Measurements from ENCODE around the gene YKT6. TPM values are rescaled to one million over a fixed set of nuclear protein-coding genes. Genes with fewer than 3 reads are reported as not detected.
A peak's percentile ranks its signal among the peaks of the same experiment; 100 is the strongest.

YKT6 gene
- total and polyA plus RNA-seq, 2 experiments from 2014 or later = 33.5 to 114 TPM

DNA sequence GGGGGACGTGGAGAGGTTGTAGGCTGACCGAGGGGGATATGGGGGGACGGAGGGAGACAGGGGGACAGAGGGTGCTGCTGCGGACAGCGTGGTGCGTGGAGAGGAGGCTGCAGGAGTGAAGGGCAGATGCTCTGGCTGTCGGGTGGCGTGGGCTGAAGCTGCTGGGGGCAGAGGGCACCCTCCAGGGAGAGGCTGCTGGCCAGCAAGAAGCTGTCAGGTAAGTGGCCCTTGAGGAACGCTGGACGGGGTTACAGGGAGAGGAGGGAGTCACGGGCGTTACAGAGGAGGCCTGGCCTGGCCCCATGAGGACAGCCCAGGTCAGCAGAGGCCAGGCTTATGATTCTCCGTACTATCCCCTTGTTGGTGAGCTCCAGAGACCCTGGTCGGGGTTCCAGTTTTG, 27.1 kb downstream of the YKT6 start (continued):
- TF ChIP-seq, protein P1, sequence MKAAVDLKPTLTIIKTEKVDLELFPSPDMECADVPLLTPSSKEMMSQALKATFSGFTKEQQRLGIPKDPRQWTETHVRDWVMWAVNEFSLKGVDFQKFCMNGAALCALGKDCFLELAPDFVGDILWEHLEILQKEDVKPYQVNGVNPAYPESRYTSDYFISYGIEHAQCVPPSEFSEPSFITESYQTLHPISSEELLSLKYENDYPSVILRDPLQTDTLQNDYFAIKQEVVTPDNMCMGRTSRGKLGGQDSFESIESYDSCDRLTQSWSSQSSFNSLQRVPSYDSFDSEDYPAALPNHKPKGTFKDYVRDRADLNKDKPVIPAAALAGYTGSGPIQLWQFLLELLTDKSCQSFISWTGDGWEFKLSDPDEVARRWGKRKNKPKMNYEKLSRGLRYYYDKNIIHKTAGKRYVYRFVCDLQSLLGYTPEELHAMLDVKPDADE (IDR thresholded peaks at IDR 0.05) = no peak

DNA sequence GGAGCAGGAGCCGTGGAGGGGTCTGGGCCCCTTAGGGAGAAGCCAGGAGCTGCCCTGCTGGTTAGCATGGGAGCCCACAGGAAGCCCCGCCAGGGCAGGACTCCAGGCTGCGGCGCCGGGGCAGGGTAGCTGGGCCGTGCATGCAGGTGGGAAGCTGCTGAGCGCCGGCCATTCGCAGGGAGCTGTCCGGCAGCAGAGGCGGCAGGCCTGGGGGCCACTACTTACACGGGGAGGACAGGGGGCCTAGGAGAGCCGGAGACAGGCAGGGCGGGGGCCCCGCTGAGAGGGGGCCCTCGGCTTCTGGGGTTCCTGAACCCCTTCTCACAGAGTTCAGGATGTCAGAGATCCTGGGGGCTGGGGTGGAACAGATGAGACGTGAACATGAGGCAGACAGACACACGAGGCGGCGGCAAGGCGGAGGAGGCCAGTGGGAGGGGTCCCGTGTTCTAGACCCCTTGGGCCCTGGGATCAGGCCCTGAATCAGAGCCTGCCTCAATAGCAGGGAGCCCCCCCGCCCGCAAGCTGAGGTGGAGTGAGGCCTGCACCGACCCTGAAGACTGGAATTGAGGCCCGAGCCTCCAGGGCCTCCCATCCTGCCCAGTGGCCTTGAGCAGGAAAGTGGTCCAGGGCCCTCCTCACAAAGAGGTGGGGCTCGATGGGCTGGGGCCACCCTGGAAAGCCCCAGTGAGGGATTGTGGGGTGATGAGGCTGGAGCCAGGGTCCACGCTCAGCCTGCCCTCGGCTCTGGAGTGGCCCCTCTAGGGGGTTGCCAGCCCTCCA, 28.0 kb downstream of the YKT6 start:
- no peaks in the 10 kb centered on the region for H3K36me3 ChIP-seq (ENCODE audit: insufficient read depth)
- no peaks in the 10 kb centered on the region for H3F3A ChIP-seq (replicated peaks; ENCODE audit: low read depth)
- Mint-ChIP-seq H3K27me3 (ENCODE audit: insufficient read depth, low read depth, poor library complexity) (peaks cover 8% of the 10 kb centered on the region), H3K36me3 (ENCODE audit: low read depth) (no peaks in the 10 kb centered on the region), H3K4me1 (peaks cover 9% of the 10 kb centered on the region), H3K27ac (no peak overlapping the region), H3K4me3 (no peak overlapping the region), H3K9me3 (no peaks in the 10 kb centered on the region)
- no peak overlapping the region for H3K27ac ChIP-seq (ENCODE audit: low read depth)
- no peak overlapping the region for H3K4me2 ChIP-seq
- no peaks in the 10 kb centered on the region for H4K20me1 ChIP-seq (replicated peaks; ENCODE audit: insufficient read depth)
- ATAC-seq (peak; percentile 18), DNase-seq (ENCODE audit: low spot score) (no peak)
- H3K4me3 ChIP-seq = no peak overlapping the region
- H3K27me3 ChIP-seq (ENCODE audit: insufficient read depth) = no peaks in the 10 kb centered on the region
- no peaks in the 10 kb centered on the region for H3K9me2 ChIP-seq (ENCODE audit: insufficient read depth)
- no peaks in the 10 kb centered on the region for H3K4me1 ChIP-seq (ENCODE audit: insufficient read depth)
- no peaks in the 10 kb centered on the region for H3K79me2 ChIP-seq (replicated peaks; ENCODE audit: insufficient read depth)
- no peak overlapping the region for H2AFZ ChIP-seq
- no peak for TF ChIP-seq EZH2 (IDR thresholded peaks at IDR 0.05; ENCODE audit: low read depth, unreplicated experiment)
- TF ChIP-seq, protein P1 (IDR thresholded peaks at IDR 0.05) = no peak
- TF ChIP-seq CREB1 (CRISPR knock-in tag; IDR thresholded peaks at IDR 0.05; ENCODE audit: low read depth) = no peak
- TF ChIP-seq NANOG (IDR thresholded peaks at IDR 0.05; ENCODE audit: borderline replicate concordance) = no peak
- TF ChIP-seq JUNB (IDR thresholded peaks at IDR 0.05; ENCODE audit: unreplicated experiment) = no peak
- TF ChIP-seq POLR2AphosphoS5 (IDR thresholded peaks at IDR 0.05; ENCODE audit: low read depth) = no peak
- no peak for TF ChIP-seq STAT1 (IDR thresholded peaks at IDR 0.05; ENCODE audit: unreplicated experiment)
- no peak for TF ChIP-seq EZH2phosphoT487 (IDR thresholded peaks at IDR 0.05; ENCODE audit: unreplicated experiment)
- TF ChIP-seq, protein P2, sequence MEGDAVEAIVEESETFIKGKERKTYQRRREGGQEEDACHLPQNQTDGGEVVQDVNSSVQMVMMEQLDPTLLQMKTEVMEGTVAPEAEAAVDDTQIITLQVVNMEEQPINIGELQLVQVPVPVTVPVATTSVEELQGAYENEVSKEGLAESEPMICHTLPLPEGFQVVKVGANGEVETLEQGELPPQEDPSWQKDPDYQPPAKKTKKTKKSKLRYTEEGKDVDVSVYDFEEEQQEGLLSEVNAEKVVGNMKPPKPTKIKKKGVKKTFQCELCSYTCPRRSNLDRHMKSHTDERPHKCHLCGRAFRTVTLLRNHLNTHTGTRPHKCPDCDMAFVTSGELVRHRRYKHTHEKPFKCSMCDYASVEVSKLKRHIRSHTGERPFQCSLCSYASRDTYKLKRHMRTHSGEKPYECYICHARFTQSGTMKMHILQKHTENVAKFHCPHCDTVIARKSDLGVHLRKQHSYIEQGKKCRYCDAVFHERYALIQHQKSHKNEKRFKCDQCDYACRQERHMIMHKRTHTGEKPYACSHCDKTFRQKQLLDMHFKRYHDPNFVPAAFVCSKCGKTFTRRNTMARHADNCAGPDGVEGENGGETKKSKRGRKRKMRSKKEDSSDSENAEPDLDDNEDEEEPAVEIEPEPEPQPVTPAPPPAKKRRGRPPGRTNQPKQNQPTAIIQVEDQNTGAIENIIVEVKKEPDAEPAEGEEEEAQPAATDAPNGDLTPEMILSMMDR (conservative IDR thresholded peaks at IDR 0.05; ENCODE audit: low read depth in 2 of 2) = no peak
- TF ChIP-seq, protein P3, sequence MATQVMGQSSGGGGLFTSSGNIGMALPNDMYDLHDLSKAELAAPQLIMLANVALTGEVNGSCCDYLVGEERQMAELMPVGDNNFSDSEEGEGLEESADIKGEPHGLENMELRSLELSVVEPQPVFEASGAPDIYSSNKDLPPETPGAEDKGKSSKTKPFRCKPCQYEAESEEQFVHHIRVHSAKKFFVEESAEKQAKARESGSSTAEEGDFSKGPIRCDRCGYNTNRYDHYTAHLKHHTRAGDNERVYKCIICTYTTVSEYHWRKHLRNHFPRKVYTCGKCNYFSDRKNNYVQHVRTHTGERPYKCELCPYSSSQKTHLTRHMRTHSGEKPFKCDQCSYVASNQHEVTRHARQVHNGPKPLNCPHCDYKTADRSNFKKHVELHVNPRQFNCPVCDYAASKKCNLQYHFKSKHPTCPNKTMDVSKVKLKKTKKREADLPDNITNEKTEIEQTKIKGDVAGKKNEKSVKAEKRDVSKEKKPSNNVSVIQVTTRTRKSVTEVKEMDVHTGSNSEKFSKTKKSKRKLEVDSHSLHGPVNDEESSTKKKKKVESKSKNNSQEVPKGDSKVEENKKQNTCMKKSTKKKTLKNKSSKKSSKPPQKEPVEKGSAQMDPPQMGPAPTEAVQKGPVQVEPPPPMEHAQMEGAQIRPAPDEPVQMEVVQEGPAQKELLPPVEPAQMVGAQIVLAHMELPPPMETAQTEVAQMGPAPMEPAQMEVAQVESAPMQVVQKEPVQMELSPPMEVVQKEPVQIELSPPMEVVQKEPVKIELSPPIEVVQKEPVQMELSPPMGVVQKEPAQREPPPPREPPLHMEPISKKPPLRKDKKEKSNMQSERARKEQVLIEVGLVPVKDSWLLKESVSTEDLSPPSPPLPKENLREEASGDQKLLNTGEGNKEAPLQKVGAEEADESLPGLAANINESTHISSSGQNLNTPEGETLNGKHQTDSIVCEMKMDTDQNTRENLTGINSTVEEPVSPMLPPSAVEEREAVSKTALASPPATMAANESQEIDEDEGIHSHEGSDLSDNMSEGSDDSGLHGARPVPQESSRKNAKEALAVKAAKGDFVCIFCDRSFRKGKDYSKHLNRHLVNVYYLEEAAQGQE (IDR thresholded peaks at IDR 0.05; ENCODE audit: unreplicated experiment) = no peak
- TF ChIP-seq ZNF114 (CRISPR knock-in tag; IDR thresholded peaks at IDR 0.05) = no peak
- TF ChIP-seq ZNF331 (CRISPR knock-in tag; IDR thresholded peaks at IDR 0.05; ENCODE audit: low read depth) = no peak
